UCSD-AML1 (cell line): ENCODE measurements around the gene ZNF554.
"Not testable (repeated sequence)": the region's sequence is repeated elsewhere in the genome, so short reads cannot be mapped to it uniquely, and the experiment has no call there.

Experiments used
- DNase-seq: peaks from one replicate; lab custom pipeline; 2025; ENCODE audit not compliant: unreplicated experiment; lab: John Stamatoyannopoulos, UW

ZNF554 gene

GRCh38 chr19:2790557-2791271 lies 29.0 kb upstream of the ZNF554 start:
- no peak for DNase-seq

- no peak for DNase-seq
These were observed 28.2 kb upstream of the ZNF554 start for GRCh38 chr19:2791440-2791839.

DNA sequence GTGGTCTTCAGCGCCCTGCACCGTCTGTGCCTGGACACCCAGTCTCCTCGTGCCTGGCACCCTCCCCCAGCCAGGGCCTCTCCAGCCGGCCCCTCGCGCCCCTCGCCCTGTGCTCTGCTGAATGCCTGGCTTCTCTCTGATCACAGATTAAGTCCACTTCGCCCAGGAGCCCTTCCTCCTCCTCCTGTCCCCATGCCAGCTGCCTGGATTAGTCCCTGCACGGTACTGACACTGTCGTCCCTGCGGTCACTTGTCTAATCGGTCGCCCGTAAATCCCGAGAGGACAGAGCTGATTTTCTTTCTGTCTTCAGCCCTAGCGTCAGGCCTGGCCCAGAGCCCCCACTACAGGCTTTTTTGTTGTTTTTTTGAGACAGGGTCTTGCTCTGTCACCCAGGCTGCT lies 27.8 kb upstream of the ZNF554 start:
- DNase-seq, result no peak

DNA sequence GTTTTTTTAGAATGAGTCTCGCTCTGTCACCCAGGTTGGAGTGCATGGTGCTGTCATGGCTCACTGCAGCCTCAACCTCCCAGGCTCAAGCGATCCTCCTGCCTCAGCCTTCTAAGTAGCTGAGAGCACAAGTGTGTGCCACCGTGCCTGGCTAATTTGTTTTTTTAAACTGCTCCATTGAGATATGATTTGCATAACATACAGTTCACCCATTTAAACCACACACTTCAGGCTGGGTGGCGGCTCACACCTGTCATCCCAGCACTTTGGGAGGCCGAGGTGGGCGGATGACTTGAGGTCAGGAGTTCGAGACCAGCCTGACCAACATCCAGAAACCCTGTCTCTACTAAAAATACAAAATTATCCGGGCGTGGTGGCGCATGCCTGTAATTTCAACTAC lies 27.0 kb upstream of the ZNF554 start:
- DNase-seq, result not testable (repeated sequence)

DNA sequence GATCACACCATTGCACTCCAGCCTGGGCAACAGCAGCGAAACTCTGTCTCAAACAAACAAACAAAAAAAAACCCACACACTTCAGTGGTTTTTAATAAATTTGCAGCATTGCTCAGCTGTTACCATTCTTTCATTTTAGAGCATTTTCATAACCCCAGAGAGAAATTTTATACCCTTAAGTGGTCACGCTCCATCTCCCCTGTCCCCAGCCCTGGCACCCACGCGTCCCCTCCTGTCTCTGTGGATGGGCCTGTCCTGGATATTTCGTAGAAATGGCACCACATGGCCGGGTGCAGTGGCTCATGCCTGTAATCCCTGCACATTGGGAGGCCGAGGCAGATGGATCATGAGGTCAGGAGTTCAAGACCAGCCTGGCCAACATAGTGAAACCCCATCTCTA lies 26.5 kb upstream of the ZNF554 start:
- DNase-seq, result no peak

DNA sequence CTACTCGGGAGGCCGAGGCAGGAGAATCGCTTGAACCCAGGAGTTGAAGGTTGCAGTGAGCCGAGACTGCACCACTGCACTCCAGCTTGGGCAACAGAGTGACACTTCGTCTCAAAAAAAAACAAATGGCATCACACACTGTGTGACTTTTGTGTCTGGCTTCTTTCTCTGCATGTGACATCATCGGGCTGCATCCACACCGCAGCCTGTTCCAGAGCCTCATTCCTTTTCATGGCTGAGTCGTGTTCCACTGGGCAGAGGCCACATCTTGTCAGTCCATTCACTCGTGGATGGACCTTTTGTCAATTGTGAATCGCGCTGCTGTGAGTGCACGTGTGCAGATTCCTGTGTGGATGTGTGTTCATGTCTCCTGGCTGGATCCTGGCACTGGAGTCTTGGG lies 26.1 kb upstream of the ZNF554 start:
- no peak for DNase-seq

GRCh38 chr19:2795827-2796658 lies 23.6 kb upstream of the ZNF554 start:
- DNase-seq, result no peak

DNA sequence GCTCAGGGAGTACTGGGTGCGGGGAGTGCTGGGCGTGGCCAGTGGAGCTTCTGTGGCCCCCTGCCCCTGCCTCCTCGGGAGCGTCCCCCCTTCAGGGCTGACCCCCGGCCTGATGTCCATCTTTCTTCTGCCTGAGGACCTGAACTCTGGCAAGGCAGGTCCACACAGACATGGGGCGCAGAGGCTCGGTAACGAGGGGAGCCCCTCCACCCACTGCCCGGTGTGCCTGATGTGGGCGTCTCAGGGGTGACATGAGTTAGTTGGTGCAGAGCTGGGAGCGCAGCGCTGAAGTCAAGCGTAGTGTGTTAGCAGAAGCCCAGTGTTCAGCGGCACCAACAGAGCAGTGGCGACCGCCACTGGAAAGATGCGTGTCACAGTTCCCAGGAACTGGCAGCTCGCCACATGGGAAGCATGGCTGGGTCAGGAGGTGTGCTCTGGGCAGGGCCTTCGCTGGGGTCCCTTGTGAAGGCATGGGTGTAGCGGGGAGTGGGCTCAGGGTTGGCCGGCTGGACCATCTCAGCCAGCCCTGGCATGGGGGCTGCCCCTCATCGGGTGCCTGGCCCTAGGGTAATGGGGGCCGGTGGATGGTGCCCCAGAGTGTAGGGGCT lies 22.9 kb upstream of the ZNF554 start:
- DNase-seq, result no peak

- DNase-seq, result no peak
These were observed 22.4 kb upstream of the ZNF554 start for GRCh38 chr19:2797280-2797679.

- DNase-seq, result no peak
These were observed 21.4 kb upstream of the ZNF554 start for GRCh38 chr19:2798158-2798685.

- DNase-seq, result no peak
These were observed 20.9 kb upstream of the ZNF554 start for GRCh38 chr19:2798733-2799132.

DNA sequence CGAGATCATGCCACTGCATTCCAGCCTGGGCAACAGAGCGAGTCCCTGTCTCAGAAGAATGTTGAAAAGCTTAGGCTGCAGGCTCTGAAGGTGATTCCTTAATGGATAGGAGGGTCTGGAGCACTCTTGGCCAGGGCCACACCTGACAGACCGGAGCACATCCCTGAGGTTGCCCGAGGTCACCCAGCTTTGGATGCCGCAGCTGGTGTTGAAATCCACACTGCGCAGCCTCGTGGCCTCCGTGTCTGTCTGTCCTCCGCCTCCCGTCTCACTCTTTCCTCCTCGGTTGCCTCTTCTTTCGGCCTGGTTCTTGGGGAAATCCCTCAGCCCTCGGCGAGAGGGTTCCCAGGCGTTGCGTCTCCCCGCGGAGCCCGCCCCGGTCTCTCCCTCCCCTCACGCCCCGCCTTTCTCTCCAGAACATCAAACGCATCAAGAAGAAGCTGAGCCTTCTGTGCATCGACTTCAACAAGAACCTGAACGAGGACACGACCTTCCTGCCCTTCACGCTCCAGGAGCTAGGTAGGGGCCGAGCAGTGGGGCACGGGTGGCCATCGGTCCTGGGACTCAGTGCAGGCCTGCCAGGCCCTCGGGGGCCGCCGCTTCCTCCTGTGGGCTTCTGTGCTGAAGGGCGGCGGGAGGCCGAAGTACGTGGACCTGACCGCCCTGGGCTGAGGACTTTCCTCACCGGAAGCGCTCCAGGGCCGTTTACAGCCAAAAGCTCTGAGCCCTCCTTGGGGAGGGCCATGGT lies 20.2 kb upstream of the ZNF554 start:
- no peak for DNase-seq

- DNase-seq, result no peak
These were observed 19.2 kb upstream of the ZNF554 start for GRCh38 chr19:2800506-2800905.

- DNase-seq, result no peak
These were observed 16.8 kb upstream of the ZNF554 start for GRCh38 chr19:2802826-2803225.

DNA sequence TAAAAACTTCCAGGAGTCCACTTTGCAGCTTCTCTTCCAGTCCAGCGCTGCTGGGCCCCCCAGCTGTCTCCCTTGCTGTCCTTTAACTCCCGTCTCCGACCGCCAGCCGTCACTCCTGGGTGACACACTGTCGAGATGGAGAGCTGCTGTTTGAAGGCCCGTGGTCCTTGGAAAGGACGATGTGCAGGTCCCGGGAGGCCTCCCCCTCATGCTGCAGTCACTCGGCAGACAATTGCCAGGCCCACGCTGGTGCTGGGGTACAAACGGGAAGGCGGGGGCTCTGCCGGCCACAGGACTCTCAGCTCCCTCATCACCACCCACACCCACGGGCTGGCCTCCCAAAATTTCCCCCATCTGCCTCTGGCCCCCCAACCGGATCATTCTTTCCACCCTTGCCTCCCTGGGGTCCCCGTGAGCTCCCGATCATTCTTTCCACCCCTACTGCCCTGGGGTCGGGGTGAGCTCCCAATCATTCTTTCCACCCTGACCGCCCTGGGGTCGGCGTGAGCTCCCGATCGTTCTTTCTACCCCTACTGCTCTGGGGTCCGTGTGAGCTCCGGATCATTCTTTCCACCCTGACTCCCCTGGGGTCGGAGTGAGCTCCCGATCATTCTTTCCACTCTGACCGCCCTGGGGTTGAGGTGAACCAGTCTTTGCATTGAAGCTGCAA lies 16.0 kb upstream of the ZNF554 start:
- no peak for DNase-seq

- DNase-seq, result no peak
These were observed 15.3 kb upstream of the ZNF554 start for GRCh38 chr19:2804156-2805004.

- no peak for DNase-seq
These were observed 14.3 kb upstream of the ZNF554 start for GRCh38 chr19:2805261-2805900.

DNA sequence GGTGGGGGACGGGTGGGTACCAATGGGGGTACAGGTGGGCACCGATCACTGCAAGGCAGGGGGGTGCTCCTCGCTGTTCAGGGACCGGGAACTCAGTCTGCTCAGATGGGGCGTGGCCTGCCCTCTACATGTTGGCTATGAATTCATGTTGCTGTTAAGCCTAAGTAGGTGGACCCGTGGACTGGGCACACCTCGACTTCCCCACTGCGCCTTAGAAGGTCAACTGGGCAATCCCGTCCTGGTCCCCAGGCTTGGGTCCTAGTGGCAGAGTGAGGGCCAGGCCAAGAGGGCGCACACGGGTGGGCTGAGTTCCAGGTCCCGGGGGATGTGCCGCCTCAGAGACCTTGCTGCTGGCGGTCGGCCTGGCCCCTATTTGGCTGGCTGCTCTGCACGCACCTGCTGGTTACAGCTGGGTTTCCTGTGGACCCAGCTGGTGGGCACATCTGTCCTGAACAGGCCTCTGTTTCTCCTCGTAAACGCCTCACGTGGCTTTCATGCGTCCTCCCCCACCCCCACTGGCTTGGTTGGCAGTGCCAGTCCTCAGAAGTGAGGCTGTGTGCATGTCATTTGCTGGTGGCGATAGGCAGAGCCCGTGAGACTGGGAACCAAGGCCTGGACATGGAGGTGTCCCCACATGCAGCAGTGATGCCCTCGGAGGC lies 13.5 kb upstream of the ZNF554 start:
- DNase-seq, result no peak
